Stimulated activated CD4-positive, alpha-beta T cell treated with anti-CD3 and anti-CD28 coated beads, Interleukin-12 subunit alpha, Interleukin-12 subunit beta, amount 100 ng/mL, for 48 hours (primary cell): ENCODE measurements around the gene RNF220.

Source experiments
- DNase-seq, 3 donors: peaks; one replicate each; pipeline ENCODE4 v3.0.0-alpha.2; 2020; ENCODE audit warnings: low read depth in 2 of 3, low spot score in 1 of 3

The RNF220 gene

GRCh38 chr1:44606701-44607281 is 201.7 kb downstream of the RNF220 start:
- DNase-seq, result no peak

- DNase-seq, result no peak
Observed at GRCh38 chr1:44608141-44608540, 203.1 kb downstream of the RNF220 start.

GRCh38 chr1:44609412-44609767 is 204.3 kb downstream of the RNF220 start:
- DNase-seq, result no peak

- DNase-seq, result no peak
Observed at GRCh38 chr1:44609768-44610526, 204.9 kb downstream of the RNF220 start.

GRCh38 chr1:44610527-44611148 is 205.6 kb downstream of the RNF220 start:
- no peak for DNase-seq

GRCh38 chr1:44611419-44611818 is 206.4 kb downstream of the RNF220 start:
- DNase-seq, result no peak

- DNase-seq, result no peak
Observed at GRCh38 chr1:44611866-44612265, 206.8 kb downstream of the RNF220 start.

GRCh38 chr1:44613941-44614340 is 208.9 kb downstream of the RNF220 start:
- no peak for DNase-seq

GRCh38 chr1:44616284-44616990 is 211.4 kb downstream of the RNF220 start:
- DNase-seq, result no peak

GRCh38 chr1:44616991-44617702 is 212.1 kb downstream of the RNF220 start:
- DNase-seq, result no peak

- DNase-seq, result no peak
Observed at GRCh38 chr1:44617703-44618029, 212.6 kb downstream of the RNF220 start.

- DNase-seq, result no peak
Observed at GRCh38 chr1:44619261-44619900, 214.3 kb downstream of the RNF220 start.

- no peak for DNase-seq
Observed at GRCh38 chr1:44620072-44620471, 215.0 kb downstream of the RNF220 start.

GRCh38 chr1:44621841-44622286 is 216.8 kb downstream of the RNF220 start:
- DNase-seq, result no peak

- DNase-seq, result no peak
Observed at GRCh38 chr1:44624268-44624901, 219.3 kb downstream of the RNF220 start.

- no peak for DNase-seq
Observed at GRCh38 chr1:44625348-44625747, 220.3 kb downstream of the RNF220 start.

- DNase-seq, result no peak
Observed at GRCh38 chr1:44628962-44629756, 224.1 kb downstream of the RNF220 start.

- no peak for DNase-seq
Observed at GRCh38 chr1:44630116-44630515, 225.1 kb downstream of the RNF220 start.

- no peak for DNase-seq
Observed at GRCh38 chr1:44631333-44631646, 226.2 kb downstream of the RNF220 start.
